NCI-H1694 (cell line): ENCODE measurements around the gene CFAP206.

ENCODE experiments used
- DNase-seq: peaks from one replicate; lab custom pipeline; 2025; lab: John Stamatoyannopoulos, UW

Gene CFAP206

GRCh38 chr6:87407901-87408720 lies at the start of gene CFAP206:
Gene CFAP206, plus strand, starts transcription at chr6:87407972. Its CDS starts 1,868 bp downstream, at chr6:87409840.
- peak; percentile 45 for DNase-seq

- no peak for DNase-seq
Observed at GRCh38 chr6:87364602-87365252, 43.0 kb upstream of the CFAP206 start.

GRCh38 chr6:87366072-87366827 lies 41.5 kb upstream of the CFAP206 start:
- no peak for DNase-seq

GRCh38 chr6:87366899-87367298 lies 40.9 kb upstream of the CFAP206 start:
- DNase-seq, result no peak

- no peak for DNase-seq
Observed at GRCh38 chr6:87373377-87373776, 34.4 kb upstream of the CFAP206 start.

GRCh38 chr6:87375315-87375714 lies 32.5 kb upstream of the CFAP206 start:
- DNase-seq, result no peak

GRCh38 chr6:87376643-87377042 lies 31.1 kb upstream of the CFAP206 start:
- DNase-seq, result no peak

- no peak for DNase-seq
Observed at GRCh38 chr6:87378947-87379346, 28.8 kb upstream of the CFAP206 start.

GRCh38 chr6:87382861-87383260 lies 24.9 kb upstream of the CFAP206 start:
- DNase-seq, result no peak

- no peak for DNase-seq
Observed at GRCh38 chr6:87384038-87384437, 23.7 kb upstream of the CFAP206 start.

GRCh38 chr6:87384449-87384848 lies 23.3 kb upstream of the CFAP206 start:
- DNase-seq, result no peak

- peak; percentile 3 for DNase-seq
Observed at GRCh38 chr6:87391334-87391733, 16.4 kb upstream of the CFAP206 start.

- DNase-seq, result peak; percentile 62
Observed at GRCh38 chr6:87393026-87393622, 14.6 kb upstream of the CFAP206 start.

- DNase-seq, result no peak
Observed at GRCh38 chr6:87395431-87395830, 12.3 kb upstream of the CFAP206 start.

- no peak for DNase-seq
Observed at GRCh38 chr6:87396595-87397392, 11.0 kb upstream of the CFAP206 start.

- DNase-seq, result no peak
Observed at GRCh38 chr6:87397656-87398055, 10.1 kb upstream of the CFAP206 start.

- no peak for DNase-seq
Observed at GRCh38 chr6:87401832-87402231, 5.9 kb upstream of the CFAP206 start.

- peak; percentile 4 for DNase-seq
Observed at GRCh38 chr6:87407561-87407900, 241 bp upstream of the CFAP206 start.

GRCh38 chr6:87408721-87409155 lies 966 bp downstream of the CFAP206 start:
- no peak for DNase-seq

GRCh38 chr6:87419266-87419665 lies 11.5 kb downstream of the CFAP206 start:
- DNase-seq, result no peak

GRCh38 chr6:87420360-87420759 lies 12.6 kb downstream of the CFAP206 start:
- no peak for DNase-seq

- no peak for DNase-seq
Observed at GRCh38 chr6:87421576-87421975, 13.8 kb downstream of the CFAP206 start.
